ENCODE measurements around the gene L1CAM.

Gene L1CAM

GRCh38 chrX:153922932-153923857, 37.2 kb upstream of the L1CAM start:
- DNase-seq: no peak

GRCh38 chrX:153921511-153922446, 35.8 kb upstream of the L1CAM start:
- no peak for DNase-seq

GRCh38 chrX:153921070-153921469, 35.1 kb upstream of the L1CAM start:
- no peak for DNase-seq

GRCh38 chrX:153920546-153920945, 34.6 kb upstream of the L1CAM start:
- DNase-seq: no peak

GRCh38 chrX:153919281-153919680, 33.3 kb upstream of the L1CAM start:
- DNase-seq: no peak

- no peak for DNase-seq
Observed at GRCh38 chrX:153917869-153918268, 31.9 kb upstream of the L1CAM start.

- no peak for DNase-seq
Observed at GRCh38 chrX:153913701-153914100, 27.7 kb upstream of the L1CAM start.

GRCh38 chrX:153913211-153913610, 27.2 kb upstream of the L1CAM start:
- no peak for DNase-seq

- no peak for DNase-seq
Observed at GRCh38 chrX:153911798-153912197, 25.8 kb upstream of the L1CAM start.

- DNase-seq: no peak
Observed at GRCh38 chrX:153910446-153910845, 24.5 kb upstream of the L1CAM start.

- no peak for DNase-seq
Observed at GRCh38 chrX:153909980-153910360, 24.0 kb upstream of the L1CAM start.

GRCh38 chrX:153909024-153909979, 23.3 kb upstream of the L1CAM start:
- DNase-seq: no peak

- no peak for DNase-seq
Observed at GRCh38 chrX:153908219-153908860, 22.4 kb upstream of the L1CAM start.

- DNase-seq: no peak
Observed at GRCh38 chrX:153907456-153907855, 21.5 kb upstream of the L1CAM start.

GRCh38 chrX:153906126-153906917, 20.3 kb upstream of the L1CAM start:
- no peak for DNase-seq

GRCh38 chrX:153905481-153906095, 19.6 kb upstream of the L1CAM start:
- no peak for DNase-seq

- DNase-seq: no peak
Observed at GRCh38 chrX:153903991-153904957, 18.3 kb upstream of the L1CAM start, which contains the start of gene AVPR2. Gene AVPR2 (plus strand): TSS chrX:153904673. CDS start chrX:153905146, 473 bp downstream.

- no peak for DNase-seq
Observed at GRCh38 chrX:153903238-153903980, 17.4 kb upstream of the L1CAM start.

All from stimulated activated CD4-positive, alpha-beta T cell treated with anti-CD3 and anti-CD28 coated beads, Interleukin-2, amount 100 ng/mL, for 48 hours (primary cell).